ENCODE results near the gene TMEM179B.

TMEM179B gene

GRCh38 chr11:62777389-62777788 is 9.8 kb upstream of the TMEM179B start:
- TF ChIP-seq EZH2 (IDR thresholded peaks at IDR 0.05; ENCODE audit: borderline replicate concordance, low read depth, low read length, severe bottlenecking): no peak
- TF ChIP-seq CTCF (IDR thresholded peaks at IDR 0.05; ENCODE audit: borderline replicate concordance, extremely low read depth, low read length, poor library complexity, severe bottlenecking): no peak

GRCh38 chr11:62778441-62778840 is 8.8 kb upstream of the TMEM179B start:
- DNase-seq (no peak), ATAC-seq (ENCODE audit: insufficient read depth, low read depth) (no peak)
- Histone ChIP-seq H3K36me3 (ENCODE audit: insufficient read depth, low read length) (peaks cover 63% of the 10 kb centered on the region), H3K9ac (ENCODE audit: low read depth, low read length) (no peak overlapping the region), H2AFZ (ENCODE audit: low read depth, low read length) (no peak overlapping the region), H4K20me1 (ENCODE audit: insufficient read depth, low read length) (no peaks in the 10 kb centered on the region), H3K9me3 (ENCODE audit: insufficient read depth, low read length, severe bottlenecking) (no peaks in the 10 kb centered on the region), H3K79me2 (ENCODE audit: insufficient read depth, low read length) (peaks cover 15% of the 10 kb centered on the region), H3K4me2 (ENCODE audit: insufficient read depth, low read length) (no peak overlapping the region), H3K27ac (ENCODE audit: low read length) (no peak overlapping the region), H3K4me3 (ENCODE audit: low read depth in 1 of 2, low read length in 2 of 2) (no peak overlapping the region), H3K4me1 (ENCODE audit: insufficient read depth, low read length) (0 out of 2 replicates have a peak, but pooled peaks cover 3% of the 10 kb centered on the region), H3K27me3 (ENCODE audit: insufficient read depth, low read length, poor library complexity) (no peaks in the 10 kb centered on the region)
- TF ChIP-seq CTCF (IDR thresholded peaks at IDR 0.05; ENCODE audit: borderline replicate concordance, extremely low read depth, low read length, poor library complexity, severe bottlenecking) (no peak), EZH2 (IDR thresholded peaks at IDR 0.05; ENCODE audit: borderline replicate concordance, low read depth, low read length, severe bottlenecking) (no peak)

More at GRCh38 chr11:62777389-62777788, 9.8 kb upstream of the TMEM179B start:
- Histone ChIP-seq H3K27me3 (ENCODE audit: insufficient read depth, low read length, poor library complexity) (no peaks in the 10 kb centered on the region), H3K4me2 (ENCODE audit: insufficient read depth, low read length) (no peak overlapping the region), H3K36me3 (ENCODE audit: insufficient read depth, low read length) (peaks cover 57% of the 10 kb centered on the region), H3K27ac (ENCODE audit: low read length) (no peak overlapping the region), H2AFZ (ENCODE audit: low read depth, low read length) (no peak overlapping the region), H3K9me3 (ENCODE audit: insufficient read depth, low read length, severe bottlenecking) (no peaks in the 10 kb centered on the region), H3K4me1 (ENCODE audit: insufficient read depth, low read length) (peaks cover 5% of the 10 kb centered on the region), H4K20me1 (ENCODE audit: insufficient read depth, low read length) (no peaks in the 10 kb centered on the region), H3K79me2 (ENCODE audit: insufficient read depth, low read length) (peaks cover 25% of the 10 kb centered on the region), H3K9ac (ENCODE audit: low read depth, low read length) (no peak overlapping the region), H3K4me3 (ENCODE audit: low read depth in 1 of 2, low read length in 2 of 2) (no peak overlapping the region)
- ATAC-seq (ENCODE audit: insufficient read depth, low read depth) (no peak), DNase-seq (no peak)

- H3K4me1 ChIP-seq (ENCODE audit: insufficient read depth, low read length): peaks cover 13% of the 10 kb centered on the region
- H3K4me2 ChIP-seq (ENCODE audit: insufficient read depth, low read length): no peak overlapping the region
- no peak for TF ChIP-seq EZH2 (IDR thresholded peaks at IDR 0.05; ENCODE audit: borderline replicate concordance, low read depth, low read length, severe bottlenecking)
- no peak for TF ChIP-seq CTCF (IDR thresholded peaks at IDR 0.05; ENCODE audit: borderline replicate concordance, extremely low read depth, low read length, poor library complexity, severe bottlenecking)
- H3K36me3 ChIP-seq (ENCODE audit: insufficient read depth, low read length): peaks cover 45% of the 10 kb centered on the region
- H3K27me3 ChIP-seq (ENCODE audit: insufficient read depth, low read length, poor library complexity): no peaks in the 10 kb centered on the region
- peaks cover 16% of the 10 kb centered on the region for H3K79me2 ChIP-seq (ENCODE audit: insufficient read depth, low read length)
- no peak for ATAC-seq (ENCODE audit: insufficient read depth, low read depth)
- no peak overlapping the region for H2AFZ ChIP-seq (ENCODE audit: low read depth, low read length)
- DNase-seq: no peak
- H3K9ac ChIP-seq (ENCODE audit: low read depth, low read length): no peak overlapping the region
- no peak overlapping the region for H3K27ac ChIP-seq (ENCODE audit: low read length)
- no peaks in the 10 kb centered on the region for H3K9me3 ChIP-seq (ENCODE audit: insufficient read depth, low read length, severe bottlenecking)
- H3K4me3 ChIP-seq (ENCODE audit: low read depth in 1 of 2, low read length in 2 of 2): no peak overlapping the region
- no peaks in the 10 kb centered on the region for H4K20me1 ChIP-seq (ENCODE audit: insufficient read depth, low read length)
Observed at GRCh38 chr11:62782753-62783152, 4.4 kb upstream of the TMEM179B start.
